ENCODE results near the gene SIX2.

DNA sequence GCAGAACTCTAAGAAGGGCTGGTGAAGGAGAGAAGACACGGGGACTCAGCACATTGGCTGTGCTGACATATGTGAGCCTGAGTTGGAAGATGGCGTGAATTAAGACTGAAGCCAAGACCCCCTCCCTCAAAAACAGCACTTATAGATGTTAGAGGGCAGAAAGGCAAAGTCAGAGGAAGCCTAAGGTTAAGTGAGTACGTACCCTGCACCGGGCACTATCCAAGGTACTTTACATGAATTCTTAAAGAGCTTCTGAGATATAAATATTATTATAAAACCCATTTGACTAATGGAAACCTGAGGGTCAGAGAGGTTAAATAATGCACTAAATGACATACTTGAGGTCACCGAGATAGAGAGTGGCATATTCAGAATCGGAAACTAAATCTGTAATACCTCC, 42.2 kb downstream of the SIX2 start:
- TF ChIP-seq, protein P1, sequence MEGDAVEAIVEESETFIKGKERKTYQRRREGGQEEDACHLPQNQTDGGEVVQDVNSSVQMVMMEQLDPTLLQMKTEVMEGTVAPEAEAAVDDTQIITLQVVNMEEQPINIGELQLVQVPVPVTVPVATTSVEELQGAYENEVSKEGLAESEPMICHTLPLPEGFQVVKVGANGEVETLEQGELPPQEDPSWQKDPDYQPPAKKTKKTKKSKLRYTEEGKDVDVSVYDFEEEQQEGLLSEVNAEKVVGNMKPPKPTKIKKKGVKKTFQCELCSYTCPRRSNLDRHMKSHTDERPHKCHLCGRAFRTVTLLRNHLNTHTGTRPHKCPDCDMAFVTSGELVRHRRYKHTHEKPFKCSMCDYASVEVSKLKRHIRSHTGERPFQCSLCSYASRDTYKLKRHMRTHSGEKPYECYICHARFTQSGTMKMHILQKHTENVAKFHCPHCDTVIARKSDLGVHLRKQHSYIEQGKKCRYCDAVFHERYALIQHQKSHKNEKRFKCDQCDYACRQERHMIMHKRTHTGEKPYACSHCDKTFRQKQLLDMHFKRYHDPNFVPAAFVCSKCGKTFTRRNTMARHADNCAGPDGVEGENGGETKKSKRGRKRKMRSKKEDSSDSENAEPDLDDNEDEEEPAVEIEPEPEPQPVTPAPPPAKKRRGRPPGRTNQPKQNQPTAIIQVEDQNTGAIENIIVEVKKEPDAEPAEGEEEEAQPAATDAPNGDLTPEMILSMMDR (IDR thresholded peaks at IDR 0.05), result no peak
- no peak for TF ChIP-seq POLR2A (IDR thresholded peaks at IDR 0.05)

All from vagina (tissue), 2 donors.